Colonic mucosa (tissue), 4 donors: ENCODE results near the gene MESP1. TPM values are rescaled to one million over a fixed set of nuclear protein-coding genes. Genes with fewer than 3 reads are reported as not detected.

ENCODE experiments used
- DNase-seq: peaks from one replicate; pipeline ENCODE4 v3.0.0-alpha.2; 2020
- H3K27ac ChIP-seq: fragments of 200-600 bp; one replicate; pipeline ENCODE4 v1.8.0; 2021
- H3K27me3 ChIP-seq: fragments of 200-600 bp; one replicate; pipeline ENCODE4 v1.8.0; 2021
- H3K36me3 ChIP-seq: fragments of 200-600 bp; one replicate; pipeline ENCODE4 v1.8.0; 2021
- H3K4me1 ChIP-seq: fragments of 200-600 bp; one replicate; pipeline ENCODE4 v1.8.0; 2021; ENCODE audit warnings: mild to moderate bottlenecking
- H3K4me3 ChIP-seq: fragments of 200-600 bp; one replicate; pipeline ENCODE4 v1.8.0; 2021
- H3K9ac ChIP-seq, 2 donors: one replicate each; pipeline ENCODE4 v1.7.0; 2013; ENCODE audit warnings: control low read depth in 2 of 2, low read depth in 2 of 2, low read length in 2 of 2
- H3K9me3 ChIP-seq: fragments of 200-600 bp; one replicate; pipeline ENCODE4 v1.8.0; 2021
- CTCF ChIP-seq: fragments of 200-600 bp; IDR thresholded peaks from one replicate; pipeline ENCODE4 v1.8.0; 2022; ENCODE audit warnings: antibody characterized with exemption, mild to moderate bottlenecking
- intact Hi-C: fragments of 100-400 bp; cut with DNase I; formaldehyde crosslinking; loops from one replicate; pipeline ENCODE4 v1.14.1; 2022
- total RNA-seq, 2 donors: library from RNA; stranded (reverse); fragmentation: NEBNext Ultra II Directional in 1 of 2; extraction: Animal tissue kit (Norgen Biotek cat#: 25700) in 1 of 2; gene quantifications; one replicate each; pipeline ENCODE4 v1.2.1, GENCODE V29; 2021
- donor health status: healthy.
- donor health status: DM: no; HTN: no; CAD: no.
- donor health status: DM: no; HTN: no; CAD: no.

The MESP1 gene
- total RNA-seq, 2 donors from 2014 or later = 10.5 to 11.1 TPM

GRCh38 chr15:89728254-89728653, 22.8 kb downstream of the MESP1 start:
- DNase-seq = no peak
- intact Hi-C loops = no loop called here
- Histone ChIP-seq H3K9ac (no peak overlapping the region), H3K27me3 (no peaks in the 10 kb centered on the region), H3K27ac (no peak overlapping the region), H3K9me3 (no peaks in the 10 kb centered on the region), H3K4me1 (no peaks in the 10 kb centered on the region), H3K36me3 (no peaks in the 10 kb centered on the region), H3K4me3 (no peak overlapping the region)
- TF ChIP-seq CTCF = no peak

- Histone ChIP-seq H3K4me1 (no peaks in the 10 kb centered on the region), H3K27ac (no peak overlapping the region), H3K9me3 (no peaks in the 10 kb centered on the region), H3K36me3 (no peaks in the 10 kb centered on the region), H3K4me3 (no peak overlapping the region), H3K27me3 (no peaks in the 10 kb centered on the region), H3K9ac (no peak overlapping the region)
- intact Hi-C loops = no loop called here
- no peak for DNase-seq
- no peak for TF ChIP-seq CTCF
Observed at GRCh38 chr15:89725064-89725463, 26.0 kb downstream of the MESP1 start.

- intact Hi-C loops = no loop called here
- Histone ChIP-seq H3K36me3 (no peaks in the 10 kb centered on the region), H3K27ac (no peak overlapping the region), H3K4me1 (no peaks in the 10 kb centered on the region), H3K27me3 (no peaks in the 10 kb centered on the region), H3K4me3 (no peak overlapping the region), H3K9me3 (no peaks in the 10 kb centered on the region), H3K9ac (no peak overlapping the region)
- TF ChIP-seq CTCF = no peak
- DNase-seq = no peak
Observed at GRCh38 chr15:89724621-89725020, 26.4 kb downstream of the MESP1 start.

- no peaks in the 10 kb centered on the region for H3K4me1 ChIP-seq
- no peak for DNase-seq
- H3K4me3 ChIP-seq = no peak overlapping the region
- H3K27me3 ChIP-seq = no peaks in the 10 kb centered on the region
- H3K27ac ChIP-seq = no peak overlapping the region
- no peak overlapping the region for H3K9ac ChIP-seq
- H3K36me3 ChIP-seq = no peaks in the 10 kb centered on the region
- no peak for TF ChIP-seq CTCF
- no peaks in the 10 kb centered on the region for H3K9me3 ChIP-seq
- intact Hi-C loops = no loop called here
Observed at GRCh38 chr15:89723031-89723430, 28.0 kb downstream of the MESP1 start.

- no peak for DNase-seq
- no peaks in the 10 kb centered on the region for H3K27me3 ChIP-seq
- no peaks in the 10 kb centered on the region for H3K9me3 ChIP-seq
- TF ChIP-seq CTCF = no peak
- intact Hi-C loops = no loop called here
- no peak overlapping the region for H3K4me3 ChIP-seq
- H3K36me3 ChIP-seq = no peaks in the 10 kb centered on the region
- no peaks in the 10 kb centered on the region for H3K4me1 ChIP-seq
- no peak overlapping the region for H3K9ac ChIP-seq
- H3K27ac ChIP-seq = no peak overlapping the region
Observed at GRCh38 chr15:89714775-89715174, 36.3 kb downstream of the MESP1 start.

- no peaks in the 10 kb centered on the region for H3K27me3 ChIP-seq
- H3K27ac ChIP-seq = no peak overlapping the region
- intact Hi-C loops = no loop called here
- H3K36me3 ChIP-seq = no peaks in the 10 kb centered on the region
- no peak for DNase-seq
- H3K4me1 ChIP-seq = no peaks in the 10 kb centered on the region
- no peaks in the 10 kb centered on the region for H3K9me3 ChIP-seq
- H3K4me3 ChIP-seq = no peak overlapping the region
- TF ChIP-seq CTCF = no peak
- no peak overlapping the region for H3K9ac ChIP-seq
Observed at GRCh38 chr15:89707577-89707976, 43.5 kb downstream of the MESP1 start.
